Muscle layer of colon (tissue), 2 donors: ENCODE data around the gene GOLGA6L6.
"Not testable (repeated sequence)": the region's sequence is repeated elsewhere in the genome, so short reads cannot be mapped to it uniquely, and the experiment has no call there.

ENCODE experiments used
- H3K27ac ChIP-seq: one replicate; pipeline ENCODE4 v1.7.0; 2013; ENCODE audit warnings: low read depth, mild to moderate bottlenecking, low read length, moderate library complexity
- H3K27me3 ChIP-seq, 2 donors: one replicate each; pipeline ENCODE4 v1.7.0; 2013; ENCODE audit warnings: low read length in 2 of 2, mild to moderate bottlenecking in 2 of 2; ENCODE audit not compliant: insufficient read depth in 2 of 2, control insufficient read depth in 1 of 2
- H3K36me3 ChIP-seq: one replicate; pipeline ENCODE4 v1.7.0; 2013; ENCODE audit warnings: mild to moderate bottlenecking, low read length; ENCODE audit not compliant: insufficient read depth
- H3K4me1 ChIP-seq: one replicate; pipeline ENCODE4 v1.7.0; 2013; ENCODE audit warnings: mild to moderate bottlenecking, low read length; ENCODE audit not compliant: insufficient read depth
- H3K4me3 ChIP-seq, 2 donors: one replicate each; pipeline ENCODE4 v1.7.0; 2013; ENCODE audit warnings: low read length in 2 of 2, low read depth in 1 of 2, mild to moderate bottlenecking in 1 of 2, moderate library complexity in 1 of 2
- H3K9ac ChIP-seq: one replicate; pipeline ENCODE4 v1.7.0; 2013; ENCODE audit warnings: low read length
- H3K9me3 ChIP-seq: one replicate; pipeline ENCODE4 v1.7.0; 2013; ENCODE audit warnings: mild to moderate bottlenecking, low read length
- donor health status: abdominal sarcoma.
- donor health status: Adenocarcinoma of cecum.

The GOLGA6L6 gene

DNA sequence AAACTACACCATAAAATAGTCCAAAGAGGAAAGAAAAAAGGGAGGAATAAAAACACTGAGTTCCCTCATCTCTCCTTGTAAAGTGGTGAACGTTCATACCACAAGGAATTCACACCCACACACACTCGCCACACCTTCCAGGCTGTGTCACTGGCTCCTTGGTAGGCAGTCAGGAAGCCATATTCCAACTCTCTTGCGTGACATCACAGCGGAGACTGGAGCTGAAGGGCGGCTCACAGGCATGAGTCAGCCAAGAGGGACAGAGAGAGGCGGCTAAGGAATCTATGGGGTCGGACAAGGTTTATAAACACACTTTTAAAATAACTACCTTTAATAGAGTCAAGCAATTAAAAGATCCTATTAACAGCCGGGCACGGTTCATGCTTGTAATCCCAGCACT lies 43.8 kb downstream of the GOLGA6L6 start:
- not testable (repeated sequence) for H3K4me1 ChIP-seq, H3K27ac ChIP-seq, H3K9me3 ChIP-seq, H3K27me3 ChIP-seq, H3K9ac ChIP-seq, H3K36me3 ChIP-seq, H3K4me3 ChIP-seq

- not testable (repeated sequence) for H3K27me3 ChIP-seq, H3K4me1 ChIP-seq, H3K9ac ChIP-seq, H3K9me3 ChIP-seq, H3K36me3 ChIP-seq, H3K4me3 ChIP-seq, H3K27ac ChIP-seq
Measured at GRCh38 chr15:20493035-20493434, 48.6 kb downstream of the GOLGA6L6 start.

DNA sequence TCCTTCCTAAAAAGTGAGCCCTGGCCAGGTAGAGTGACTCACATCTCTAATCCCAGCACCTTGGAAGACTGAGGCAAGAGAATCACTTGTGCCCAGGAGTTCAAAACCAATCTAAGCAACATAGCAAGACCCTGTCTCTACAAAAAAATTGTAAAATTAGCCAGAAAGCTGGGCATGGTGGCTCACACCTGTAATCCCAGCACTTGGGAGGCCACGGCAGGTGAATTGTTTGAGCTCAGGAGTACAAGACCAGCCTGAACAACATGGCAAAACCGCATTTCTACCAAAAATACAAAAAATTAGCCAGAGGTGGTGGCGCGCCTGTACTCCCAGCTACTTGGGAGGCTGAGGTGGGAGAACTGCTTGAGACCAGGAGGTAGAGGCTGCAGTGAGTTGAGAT lies 49.0 kb downstream of the GOLGA6L6 start:
- not testable (repeated sequence) for H3K9ac ChIP-seq, H3K9me3 ChIP-seq, H3K27ac ChIP-seq

DNA sequence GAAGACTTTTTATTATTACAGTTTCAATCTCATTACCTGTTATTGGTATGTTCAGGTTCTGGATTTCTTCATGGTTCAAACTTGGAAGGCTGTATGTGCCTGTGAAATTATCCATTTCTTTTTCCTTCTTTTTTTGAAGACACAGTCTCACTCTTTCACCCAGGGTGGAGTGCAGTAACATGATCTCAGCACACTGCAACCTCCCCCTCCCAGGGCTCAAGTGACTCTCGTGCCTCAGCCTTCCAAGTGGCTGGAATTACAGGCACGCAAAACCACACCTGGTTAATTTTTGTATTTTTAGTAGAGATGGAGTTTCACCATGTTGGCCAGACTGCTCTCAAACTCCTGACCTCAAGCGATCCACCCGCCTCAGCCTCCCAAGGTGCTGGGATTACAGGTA lies 52.3 kb downstream of the GOLGA6L6 start:
- not testable (repeated sequence) for H3K4me1 ChIP-seq, H3K4me3 ChIP-seq, H3K9me3 ChIP-seq, H3K36me3 ChIP-seq, H3K27me3 ChIP-seq, H3K9ac ChIP-seq, H3K27ac ChIP-seq

More for the DNA sequence above, 49.0 kb downstream of the GOLGA6L6 start:
- H3K4me1 ChIP-seq, H3K4me3 ChIP-seq, H3K27me3 ChIP-seq, H3K36me3 ChIP-seq: not testable (repeated sequence)
